ENCODE measurements around the gene CDC42BPA.
"Not testable (repeated sequence)": the region's sequence is repeated elsewhere in the genome, so short reads cannot be mapped to it uniquely, and the experiment has no call there.

Gene CDC42BPA

DNA sequence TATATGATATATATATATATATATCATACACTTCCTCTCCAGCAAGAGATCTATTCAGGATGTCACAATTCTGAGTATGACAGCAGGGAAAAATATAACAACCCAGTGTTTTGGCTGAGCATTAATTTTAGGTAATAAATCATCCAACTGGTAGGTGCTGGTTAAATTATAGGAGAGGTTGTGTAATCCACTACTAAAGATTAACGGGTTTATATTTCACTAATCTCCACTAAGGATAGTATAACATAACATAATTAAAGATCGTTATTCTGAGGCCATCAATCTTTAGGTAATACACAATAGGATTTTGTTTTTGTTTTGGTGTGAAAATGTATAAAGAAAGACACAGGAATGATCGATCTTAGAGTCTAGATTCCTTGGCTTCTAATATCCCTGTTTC, 276.0 kb downstream of the CDC42BPA start:
- DNase-seq = no peak

DNA sequence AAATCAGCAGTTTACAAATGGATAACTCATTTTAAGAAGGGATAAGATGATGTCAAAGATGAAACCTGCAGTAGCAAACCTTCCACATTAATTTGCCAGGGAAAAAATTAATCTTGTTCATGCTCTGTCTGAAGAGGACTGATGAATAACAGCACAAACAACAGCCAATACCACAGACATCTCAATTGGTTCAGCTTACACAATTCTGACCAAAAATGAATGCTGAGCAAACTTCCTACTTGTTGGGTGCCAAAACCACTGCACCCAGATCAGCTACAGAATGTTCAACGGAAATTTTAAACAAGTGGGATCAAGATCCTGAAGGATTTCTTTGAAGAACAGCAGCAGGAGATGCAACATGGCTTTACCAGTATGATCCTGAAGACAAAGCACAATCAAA, 279.9 kb downstream of the CDC42BPA start:
- DNase-seq = no peak

DNA sequence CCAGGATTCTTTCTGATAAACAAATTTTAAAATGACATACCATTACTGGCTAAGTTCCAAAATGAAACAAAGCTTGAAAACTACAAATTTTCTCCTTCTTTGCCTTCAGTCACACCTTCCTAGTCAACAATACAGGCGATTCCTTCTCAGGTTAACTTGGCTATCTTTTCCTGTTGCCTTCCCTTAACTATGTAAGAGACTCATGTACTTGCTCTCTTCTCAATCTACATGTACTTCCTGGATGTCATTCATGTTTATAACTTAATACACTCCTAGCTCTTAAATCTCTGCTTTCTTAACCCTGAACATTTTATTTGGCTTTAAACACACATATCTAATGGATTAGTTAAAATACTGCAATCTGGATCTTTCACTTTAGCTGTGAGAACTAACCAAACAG, 281.2 kb downstream of the CDC42BPA start:
- DNase-seq = no peak

DNA sequence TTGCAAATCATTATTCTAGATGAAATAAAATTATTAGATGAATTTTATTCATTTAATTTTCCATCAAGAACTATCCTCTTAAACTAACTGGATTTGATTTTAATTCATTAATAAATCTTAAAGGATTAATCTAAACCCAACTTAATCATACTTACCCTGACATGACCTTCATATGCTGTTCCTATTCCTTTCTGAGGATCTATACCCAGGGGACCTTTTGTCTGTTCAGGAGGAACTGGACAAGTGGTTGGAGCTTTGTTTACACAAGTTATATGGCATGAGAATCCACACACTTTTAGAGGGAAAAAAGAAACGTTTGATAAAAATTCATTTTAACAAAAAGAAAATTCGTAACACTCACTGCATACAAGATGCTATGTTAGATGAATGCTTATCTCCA, 283.0 kb downstream of the CDC42BPA start:
- DNase-seq = no peak

GRCh38 chr1:227033880-227034279, 284.4 kb downstream of the CDC42BPA start:
- no peak for DNase-seq

DNA sequence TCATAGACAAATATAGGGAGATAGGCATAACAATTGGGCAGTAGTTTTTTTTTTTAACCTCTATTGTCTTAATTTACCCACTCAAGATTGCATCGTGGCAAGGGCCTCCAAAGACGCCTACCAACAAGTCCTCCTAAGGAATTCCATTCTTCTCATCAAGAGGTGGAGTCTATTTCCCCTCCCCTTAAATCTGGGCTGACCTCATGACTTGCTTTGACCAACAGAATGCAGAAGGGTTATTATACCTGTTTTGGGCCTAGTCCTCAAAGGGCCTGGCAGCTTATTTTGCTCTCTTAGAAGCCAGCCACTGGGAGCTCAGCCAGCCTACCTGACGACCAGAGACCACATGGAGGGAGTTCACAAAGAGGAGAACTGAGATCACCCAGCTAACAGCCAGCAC, 285.9 kb downstream of the CDC42BPA start:
- no peak for DNase-seq

DNA sequence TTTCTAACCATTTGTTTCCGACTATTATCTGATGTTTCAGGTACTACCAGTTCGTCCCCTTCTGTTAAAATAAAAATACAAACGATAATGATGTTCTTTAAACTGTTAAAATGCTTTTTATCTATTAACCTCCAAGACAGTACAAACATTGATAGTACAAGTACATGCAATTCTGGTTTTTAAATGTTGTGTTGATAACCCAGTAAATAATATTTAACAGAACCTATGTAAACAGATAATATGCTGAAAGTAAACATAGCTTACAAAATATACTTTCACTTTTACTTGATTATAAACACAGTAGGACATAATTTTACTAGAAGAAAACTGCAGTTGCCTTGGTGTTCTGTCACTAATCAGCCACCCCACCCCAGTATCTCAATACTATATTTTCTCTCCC, 301.3 kb downstream of the CDC42BPA start:
- no peak for DNase-seq

DNA sequence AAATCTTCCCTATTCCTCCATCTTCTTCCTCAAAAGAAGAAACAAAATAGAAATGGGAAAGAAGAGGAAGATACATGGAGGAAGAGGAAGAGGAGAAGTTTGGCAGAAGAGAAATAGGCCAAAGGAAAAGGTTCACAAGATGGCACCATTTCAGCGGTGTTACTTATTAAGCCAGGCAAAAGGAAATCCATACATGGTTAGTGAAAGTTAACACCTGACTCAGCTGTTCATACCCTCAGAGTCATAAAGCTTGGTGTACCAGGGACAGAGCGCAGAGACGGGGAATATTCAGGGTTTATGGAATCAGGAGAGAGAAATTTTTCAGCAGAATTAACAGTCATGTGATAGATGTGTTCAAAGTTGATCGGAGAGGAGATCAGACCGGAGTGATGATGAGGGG, 307.6 kb downstream of the CDC42BPA start:
- DNase-seq = no peak

DNA sequence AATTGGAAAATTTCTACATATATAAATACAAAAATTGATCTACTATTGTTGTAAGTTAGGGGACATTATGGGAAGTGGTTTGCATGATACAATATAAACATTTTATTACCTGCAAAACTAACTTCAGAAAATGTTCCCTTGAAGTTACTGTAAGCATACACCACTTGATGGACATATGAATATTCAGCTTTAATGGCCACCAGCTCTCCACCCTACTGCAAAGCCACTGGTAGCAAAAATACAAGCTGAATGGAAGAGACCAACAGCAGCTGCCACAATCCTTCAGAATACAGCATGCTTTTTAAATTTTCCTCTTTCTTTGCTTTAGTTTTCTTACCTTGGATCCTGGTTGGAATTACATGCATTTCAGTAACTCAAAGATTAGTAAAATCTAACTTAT, 308.4 kb downstream of the CDC42BPA start:
- DNase-seq = no peak

GRCh38 chr1:227006226-227006796, 312.0 kb downstream of the CDC42BPA start:
- DNase-seq = no peak

DNA sequence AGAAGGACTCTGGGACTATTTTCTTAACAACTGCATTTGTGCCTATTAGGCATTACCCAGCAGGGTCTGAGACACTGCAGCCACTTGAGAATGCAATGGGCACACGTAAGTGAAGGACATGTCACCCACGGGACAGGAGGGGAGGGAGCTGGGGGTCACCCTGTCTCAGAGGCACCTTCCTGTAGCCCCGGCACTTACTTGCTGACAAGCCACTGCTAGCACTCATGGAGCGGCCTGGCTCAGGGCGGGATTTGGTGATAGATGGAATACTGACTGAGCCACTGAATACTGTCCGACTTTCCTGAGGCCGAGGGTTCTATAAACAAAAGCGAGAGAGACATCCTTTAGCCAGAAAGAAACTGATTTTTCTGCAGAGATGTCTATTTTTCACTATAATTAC, 313.5 kb downstream of the CDC42BPA start:
- no peak for DNase-seq

DNA sequence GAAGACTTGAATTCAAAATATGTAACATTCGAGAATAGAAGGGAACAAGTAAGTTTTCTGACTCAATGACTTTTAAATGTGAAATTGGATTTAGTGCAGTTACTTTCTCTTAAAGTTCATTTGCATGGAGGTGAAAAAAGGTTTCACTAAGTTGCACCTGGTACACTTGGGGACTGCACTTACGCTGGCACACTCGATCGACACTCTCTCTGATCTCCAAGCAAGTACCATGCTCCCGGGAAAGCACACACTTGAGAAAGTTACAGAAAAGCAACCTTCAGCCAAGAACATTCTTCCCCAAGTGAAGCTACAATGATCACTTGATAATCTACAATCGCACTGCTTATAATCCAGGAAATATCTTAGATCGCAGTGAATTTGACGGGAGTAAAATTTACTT, 315.1 kb downstream of the CDC42BPA start:
- DNase-seq = no peak

DNA sequence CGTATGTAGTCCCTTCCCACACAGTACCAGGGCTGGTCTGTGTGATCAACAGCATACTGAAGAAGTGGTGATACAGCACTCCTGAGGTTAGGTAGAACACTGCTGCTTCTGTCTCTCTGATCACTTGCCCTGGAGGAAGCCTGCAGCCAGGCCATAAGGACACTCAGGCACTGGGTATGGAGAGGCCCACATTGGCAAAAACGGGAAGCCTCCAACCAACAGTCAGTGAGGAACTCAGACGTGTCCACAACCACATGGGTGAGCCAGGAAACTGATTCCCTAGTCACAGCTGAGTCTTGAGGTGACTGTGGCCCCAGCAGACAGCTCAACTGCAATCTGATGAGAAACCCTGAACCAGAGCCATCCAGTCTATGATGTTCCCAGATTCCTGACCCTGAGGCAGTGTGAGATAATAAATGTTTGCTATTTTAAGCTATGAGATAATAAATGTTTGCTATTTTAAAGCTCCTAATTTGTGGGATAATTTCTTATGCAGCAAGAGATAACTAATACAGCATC, 315.7 kb downstream of the CDC42BPA start:
- no peak for DNase-seq

GRCh38 chr1:226999579-226999978, 318.7 kb downstream of the CDC42BPA start:
- not testable (repeated sequence) for DNase-seq

DNA sequence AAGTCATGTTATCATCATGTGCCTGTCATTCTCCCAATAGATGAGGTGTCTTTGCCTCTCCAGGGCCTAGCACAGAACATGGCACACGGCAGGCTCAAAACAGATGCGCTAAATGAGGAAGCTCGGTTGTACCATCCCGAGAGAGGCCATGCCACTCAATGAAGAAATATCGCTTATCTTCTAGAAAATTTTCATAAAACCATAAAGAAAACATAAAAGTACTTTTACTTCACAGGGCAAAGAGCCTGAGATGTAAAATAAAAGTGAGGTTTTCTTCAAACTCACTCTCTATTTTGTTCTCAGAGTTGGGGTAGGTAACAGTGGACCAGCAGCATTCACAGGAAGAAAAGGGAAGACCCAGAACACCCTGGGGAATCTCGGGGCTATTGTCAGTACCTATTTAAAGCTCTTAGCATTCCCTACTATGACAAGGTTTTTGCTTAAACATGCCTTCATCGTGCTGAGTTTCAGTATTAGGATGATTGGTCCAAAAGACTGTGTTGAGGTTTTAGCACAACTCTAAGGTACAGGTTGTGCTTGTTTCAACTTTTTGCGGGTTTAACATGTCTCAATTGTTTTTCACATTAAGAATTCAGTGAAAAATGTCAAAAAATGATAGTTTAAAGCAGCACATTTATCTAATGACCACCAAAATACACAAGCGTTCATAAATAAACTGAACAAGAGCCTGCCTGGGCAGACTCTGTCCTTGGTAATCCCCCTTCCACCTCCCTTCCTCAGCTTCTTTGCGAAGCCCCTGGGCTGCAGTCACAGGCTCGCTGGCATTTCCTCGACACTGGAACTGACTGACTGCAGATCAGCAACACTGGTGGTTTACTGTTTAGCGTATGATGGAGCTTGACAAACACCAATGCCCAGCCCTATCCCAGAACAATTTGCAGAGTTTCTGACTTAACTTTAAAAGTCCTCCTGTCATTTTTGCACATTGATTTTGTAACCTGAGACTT, 322.6 kb downstream of the CDC42BPA start:
- no peak for DNase-seq

DNA sequence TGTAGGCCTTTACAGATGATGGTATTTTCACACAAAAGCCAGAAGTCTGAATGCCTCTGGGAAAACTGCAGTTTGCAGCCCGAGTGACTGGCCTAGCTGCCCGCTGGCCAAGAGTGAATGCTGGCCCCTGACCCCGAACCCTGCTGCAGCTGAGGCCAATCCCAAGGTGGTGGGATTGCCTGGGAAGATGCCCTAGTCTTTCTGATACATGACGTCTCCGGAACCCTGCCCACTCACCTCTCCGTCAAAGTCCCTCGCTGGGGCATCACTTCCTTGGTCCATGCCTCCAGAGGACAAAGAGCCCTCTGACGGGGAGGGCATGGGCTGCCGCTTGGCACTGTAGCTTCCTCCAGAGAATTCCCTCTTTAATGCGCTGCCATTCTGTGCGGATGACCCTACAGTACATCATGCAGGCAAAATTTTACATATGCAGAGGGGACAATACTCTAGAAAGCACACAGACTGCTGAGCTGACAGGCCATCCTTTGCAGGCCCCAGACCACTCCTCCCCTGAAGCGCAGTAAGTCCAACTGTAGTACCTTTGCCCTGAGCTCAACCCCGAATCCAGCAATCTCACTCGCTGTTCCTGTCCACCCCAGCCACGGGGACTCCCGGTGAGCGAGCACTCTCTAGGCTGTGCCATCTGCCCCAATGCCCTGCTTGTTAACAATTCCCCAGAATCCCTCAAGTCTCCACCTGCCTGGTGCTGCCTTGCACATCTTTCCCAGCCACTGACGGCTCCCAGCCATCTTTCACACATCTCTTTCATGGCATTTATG, 323.5 kb downstream of the CDC42BPA start:
- no peak for DNase-seq

DNA sequence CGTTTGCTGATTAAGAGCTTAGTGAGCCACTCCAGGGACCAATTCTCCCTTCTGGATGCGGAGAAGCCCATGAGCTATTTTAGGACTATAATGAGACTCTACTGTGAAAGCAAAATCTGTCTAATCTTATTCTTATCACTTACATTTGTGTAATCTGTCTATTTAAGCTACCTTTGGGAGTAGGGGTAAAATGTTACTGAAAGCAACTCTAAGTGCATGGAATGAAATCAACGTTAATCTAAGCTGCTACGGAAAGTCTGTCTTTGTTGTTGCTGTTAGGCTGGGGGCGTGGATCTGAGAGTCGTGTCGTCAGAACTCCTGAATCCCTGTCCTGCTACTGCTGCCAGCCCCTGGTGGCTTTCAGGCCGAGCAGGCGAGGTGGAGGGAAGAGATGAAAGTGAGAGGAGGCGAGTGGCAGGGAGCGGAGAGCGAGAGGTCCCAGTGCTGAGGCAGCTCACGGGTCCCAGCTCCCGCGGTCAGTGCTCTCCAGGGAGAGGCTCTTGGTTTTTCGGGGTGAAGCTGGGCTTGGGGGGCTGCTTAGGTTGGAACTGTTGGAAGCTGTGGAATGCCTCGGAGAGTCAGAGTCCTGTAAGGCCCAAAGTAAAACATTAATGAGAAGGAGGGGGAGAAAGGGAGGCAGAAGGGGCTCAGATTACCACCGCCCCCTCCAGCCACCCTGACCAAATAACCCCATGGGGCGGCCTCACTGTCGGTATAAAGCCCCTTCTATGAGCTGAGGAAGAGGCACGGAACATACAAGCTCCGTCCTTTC, 324.3 kb downstream of the CDC42BPA start:
- no peak for DNase-seq

GRCh38 chr1:226991920-226992319, 326.4 kb downstream of the CDC42BPA start:
- no peak for DNase-seq

DNA sequence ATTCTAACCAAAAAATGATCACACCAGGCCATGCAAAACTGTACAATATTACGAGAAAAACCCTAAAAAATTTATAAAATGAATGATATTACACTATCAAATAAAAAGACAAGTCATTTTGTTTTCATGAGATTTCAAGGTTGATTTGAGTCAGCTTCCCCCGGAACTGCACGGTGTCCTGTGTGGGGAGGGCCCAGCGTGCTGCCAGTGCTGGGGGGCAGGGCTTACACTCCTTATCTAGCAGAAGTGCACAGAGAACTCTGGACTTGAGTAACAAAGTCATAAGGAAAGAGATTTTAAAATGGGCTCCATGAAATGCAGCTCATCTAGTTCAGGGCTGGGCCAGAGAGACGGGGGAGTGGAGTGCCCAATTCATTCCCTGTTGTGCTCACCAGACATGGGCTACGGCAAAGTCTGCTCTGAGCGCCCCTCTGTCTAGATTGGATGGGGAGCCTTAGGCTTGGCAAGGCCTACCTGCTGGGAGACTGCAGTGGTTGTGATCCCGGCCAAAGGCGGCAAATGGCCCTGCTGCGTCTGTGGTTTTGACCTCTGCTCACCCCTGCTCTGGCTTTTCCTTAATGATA, 328.1 kb downstream of the CDC42BPA start:
- DNase-seq = no peak

DNA sequence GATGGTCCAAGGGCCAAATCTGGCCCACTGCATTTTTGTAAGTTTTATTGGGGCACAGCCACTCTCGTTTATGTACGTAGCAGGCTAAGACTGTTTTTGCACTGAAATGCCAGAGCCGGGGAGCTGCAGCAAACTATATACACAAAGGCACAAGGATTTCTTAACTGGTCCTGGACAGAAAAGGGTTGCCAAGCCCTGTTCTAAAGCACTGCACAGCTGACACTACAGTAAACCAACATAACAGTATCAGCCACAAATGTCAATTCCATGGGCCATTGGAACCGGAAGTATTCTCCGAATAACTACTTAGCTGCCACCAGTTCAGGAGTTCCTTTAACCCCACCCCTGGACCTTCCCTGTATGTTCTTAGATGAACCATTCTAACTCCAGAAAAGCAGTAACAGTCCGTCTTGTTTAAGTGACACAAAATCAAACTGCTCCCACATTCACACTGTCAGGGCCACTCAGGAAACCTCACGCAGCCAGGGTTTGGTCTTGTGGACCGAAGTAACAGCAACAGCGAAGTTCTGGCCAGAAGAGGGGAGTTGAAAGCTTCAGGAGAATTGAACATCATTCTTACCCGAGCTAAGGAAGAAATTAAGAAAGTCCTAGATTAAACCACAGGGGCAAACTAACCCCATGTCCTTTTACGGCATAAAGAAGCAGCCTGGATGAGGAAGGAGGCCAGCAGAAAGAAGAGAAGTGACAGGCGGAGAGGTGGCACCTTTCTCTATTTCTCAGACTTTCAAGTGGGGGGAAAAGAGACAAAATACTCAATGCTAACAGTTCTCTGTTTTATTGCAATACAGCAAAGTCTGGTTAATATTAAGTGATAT, 329.0 kb downstream of the CDC42BPA start:
- DNase-seq = no peak

DNA sequence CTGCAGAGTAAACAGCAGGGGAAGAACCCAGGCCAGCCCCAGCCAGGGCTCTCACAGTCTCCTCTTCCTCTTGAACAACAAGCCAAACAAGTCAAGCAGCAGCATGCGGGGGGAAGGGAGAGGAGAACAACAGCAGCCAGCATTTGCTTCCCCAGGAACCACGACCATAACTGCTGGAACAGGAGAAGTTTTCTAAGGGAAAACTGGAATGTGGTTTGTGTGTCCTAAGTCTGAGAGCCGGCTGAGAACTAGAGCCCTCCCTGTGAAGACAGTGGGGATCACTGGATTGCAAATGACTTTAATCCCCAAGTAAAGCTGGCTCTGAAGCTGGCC, 330.0 kb downstream of the CDC42BPA start:
- DNase-seq = peak in 1 of 2 donors; percentile 56

All from hippocampal formation (tissue), 2 donors.